Measurements from ENCODE around the gene RNF207.

DNA sequence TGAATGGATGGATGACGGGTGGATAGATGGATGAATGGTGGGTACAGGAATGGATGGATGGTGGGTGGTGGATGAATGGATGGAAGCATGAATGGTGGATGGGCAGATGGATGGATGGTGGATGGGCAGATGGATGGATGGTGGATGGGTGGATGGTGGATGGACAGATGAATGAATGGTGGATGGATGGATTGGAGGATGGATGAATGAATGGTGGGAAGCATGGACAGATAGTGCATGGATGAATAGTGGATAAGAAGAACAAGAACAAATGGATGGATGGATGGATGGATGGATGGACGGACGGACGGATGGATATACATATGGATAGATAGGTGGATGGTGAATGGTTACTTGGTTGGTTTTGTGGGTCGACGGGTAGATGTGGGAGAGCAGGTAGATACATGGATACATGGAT lies 30.5 kb upstream of the RNF207 start:
- TF ChIP-seq POLR2AphosphoS5 (IDR thresholded peaks at IDR 0.05; ENCODE audit: low read depth, low read length) = no peak
- TF ChIP-seq, protein P1, sequence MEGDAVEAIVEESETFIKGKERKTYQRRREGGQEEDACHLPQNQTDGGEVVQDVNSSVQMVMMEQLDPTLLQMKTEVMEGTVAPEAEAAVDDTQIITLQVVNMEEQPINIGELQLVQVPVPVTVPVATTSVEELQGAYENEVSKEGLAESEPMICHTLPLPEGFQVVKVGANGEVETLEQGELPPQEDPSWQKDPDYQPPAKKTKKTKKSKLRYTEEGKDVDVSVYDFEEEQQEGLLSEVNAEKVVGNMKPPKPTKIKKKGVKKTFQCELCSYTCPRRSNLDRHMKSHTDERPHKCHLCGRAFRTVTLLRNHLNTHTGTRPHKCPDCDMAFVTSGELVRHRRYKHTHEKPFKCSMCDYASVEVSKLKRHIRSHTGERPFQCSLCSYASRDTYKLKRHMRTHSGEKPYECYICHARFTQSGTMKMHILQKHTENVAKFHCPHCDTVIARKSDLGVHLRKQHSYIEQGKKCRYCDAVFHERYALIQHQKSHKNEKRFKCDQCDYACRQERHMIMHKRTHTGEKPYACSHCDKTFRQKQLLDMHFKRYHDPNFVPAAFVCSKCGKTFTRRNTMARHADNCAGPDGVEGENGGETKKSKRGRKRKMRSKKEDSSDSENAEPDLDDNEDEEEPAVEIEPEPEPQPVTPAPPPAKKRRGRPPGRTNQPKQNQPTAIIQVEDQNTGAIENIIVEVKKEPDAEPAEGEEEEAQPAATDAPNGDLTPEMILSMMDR (IDR thresholded peaks at IDR 0.05) = no peak

Data from Panc1 (cell line).